ENCODE measurements around the gene LRP5. TPM values are rescaled to one million over a fixed set of nuclear protein-coding genes. Genes with fewer than 3 reads are reported as not detected.

LRP5 gene
- total RNA-seq, 1 experiment from 2014 or later: 55.2 TPM

DNA sequence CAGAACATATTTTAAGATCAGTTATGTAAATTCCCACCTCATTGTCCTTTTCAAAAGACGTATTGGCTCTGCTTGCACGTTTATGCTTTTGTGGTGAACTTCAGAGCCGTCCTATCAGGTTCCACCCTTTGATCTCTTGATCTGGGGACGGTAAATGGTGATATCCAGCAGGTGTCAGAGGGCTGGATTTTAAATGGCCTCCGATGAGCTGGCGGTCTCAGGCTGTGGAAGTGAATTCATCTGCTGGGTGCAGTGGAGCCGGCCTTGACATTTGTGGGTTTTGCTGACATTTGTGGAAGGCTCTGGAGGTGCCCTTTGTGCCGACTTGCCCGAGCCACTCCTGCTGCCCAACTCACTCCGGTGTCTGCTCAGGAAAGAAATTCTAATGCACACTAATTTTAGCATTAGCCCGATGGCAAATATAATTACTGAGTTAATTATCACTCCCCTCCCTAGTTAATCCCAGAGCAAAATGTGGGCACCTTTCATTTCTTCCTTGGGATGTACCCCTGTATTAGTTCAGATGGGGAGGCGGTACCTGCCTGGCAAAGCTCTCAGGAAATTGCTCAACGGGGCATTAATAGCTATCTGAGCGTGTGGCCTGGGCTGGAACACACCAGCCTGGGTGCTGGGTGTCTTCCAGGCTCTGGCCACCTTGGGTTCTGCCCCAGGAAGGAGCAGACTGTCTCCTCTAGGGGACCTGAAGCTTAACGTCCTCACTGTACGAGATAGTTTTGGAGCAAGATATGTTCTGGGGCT is 9.1 kb downstream of the LRP5 start:
- no TSS peak for BruUV-seq (replicated peaks)
- TF ChIP-seq POLR2AphosphoS5 (IDR thresholded peaks at IDR 0.05; ENCODE audit: low read depth, low read length): no peak
- TF ChIP-seq TCF7L2 (IDR thresholded peaks at IDR 0.05; ENCODE audit: borderline replicate concordance, extremely low read depth, insufficient read depth, insufficient read length): peak; percentile 27
- no peak for TF ChIP-seq POLR2A (IDR thresholded peaks at IDR 0.05; ENCODE audit: borderline replicate concordance, extremely low read depth, insufficient read depth, insufficient read length)
- TF ChIP-seq EZH2 (IDR thresholded peaks at IDR 0.05): no peak
- no peak for DNase-seq (ENCODE audit: low read depth, low spot score)
- Histone ChIP-seq H3K9me2 (ENCODE audit: insufficient read depth) (no peaks in the 10 kb centered on the region), H3K4me1 (ENCODE audit: control insufficient read depth in 1 of 2, insufficient read depth in 2 of 2, low read length in 2 of 2) (peaks cover 29 to 31% of the 10 kb centered on the region in 2 experiments), H2AFZ (ENCODE audit: low read depth, low read length, poor library complexity, severe bottlenecking) (no peak overlapping the region), H3K36me3 (ENCODE audit: control insufficient read depth in 1 of 2, insufficient read depth in 2 of 2, low read length in 2 of 2) (no peaks in the 10 kb centered on the region), H3K9ac (ENCODE audit: low read length) (no peak overlapping the region), H4K20me1 (ENCODE audit: insufficient read depth) (no peaks in the 10 kb centered on the region), H3K4me3 (replicated peaks in 1 of 2; ENCODE audit: low read depth in 1 of 2, low read length in 2 of 2) (no peak overlapping the region), H3K27ac (ENCODE audit: low read depth, low read length) (no peak overlapping the region), H3K4me2 (ENCODE audit: low read length) (no peak overlapping the region), H3K79me2 (ENCODE audit: insufficient read depth, low read length) (peaks cover 92% of the 10 kb centered on the region), H3K27me3 (ENCODE audit: insufficient read depth, low read length) (no peaks in the 10 kb centered on the region), H3K9me3 (ENCODE audit: control insufficient read depth in 1 of 2, insufficient read depth in 1 of 2, low read depth in 1 of 2, low read length in 2 of 2) (no peaks in the 10 kb centered on the region)
- ChIA-PET POLR2A (no interaction called here), CTCF (no interaction called here), RAD21 (ENCODE audit: low non-redundant PET in 1 of 2, low total read pairs in 2 of 2, uncharacterized antibody in 2 of 2, unreplicated experiment in 2 of 2) (no interaction called here)
- ATAC-seq: no peak
- intact Hi-C loops (cut with micrococcal nuclease): no loop called here

- intact Hi-C loops (cut with micrococcal nuclease): no loop called here
- Histone ChIP-seq H2AFZ (ENCODE audit: low read depth, low read length, poor library complexity, severe bottlenecking) (no peak overlapping the region), H3K4me1 (ENCODE audit: control insufficient read depth in 1 of 2, insufficient read depth in 2 of 2, low read length in 2 of 2) (peaks cover 23 to 26% of the 10 kb centered on the region in 2 experiments), H3K27me3 (ENCODE audit: insufficient read depth, low read length) (no peaks in the 10 kb centered on the region), H3K36me3 (ENCODE audit: control insufficient read depth in 1 of 2, insufficient read depth in 2 of 2, low read length in 2 of 2) (no peaks in the 10 kb centered on the region), H3K9me3 (ENCODE audit: control insufficient read depth in 1 of 2, insufficient read depth in 1 of 2, low read depth in 1 of 2, low read length in 2 of 2) (no peaks in the 10 kb centered on the region), H3K27ac (ENCODE audit: low read depth, low read length) (no peak overlapping the region), H3K4me2 (ENCODE audit: low read length) (no peak overlapping the region), H3K79me2 (ENCODE audit: insufficient read depth, low read length) (peaks cover 89% of the 10 kb centered on the region), H3K9me2 (ENCODE audit: insufficient read depth) (no peaks in the 10 kb centered on the region), H4K20me1 (ENCODE audit: insufficient read depth) (no peaks in the 10 kb centered on the region), H3K4me3 (replicated peaks in 1 of 2; ENCODE audit: low read depth in 1 of 2, low read length in 2 of 2) (no peak overlapping the region), H3K9ac (ENCODE audit: low read length) (no peak overlapping the region)
- no peak for TF ChIP-seq CTCF (IDR thresholded peaks at IDR 0.05 in 2 of 3, conservative IDR thresholded peaks at IDR 0.05 in 1 of 3; ENCODE audit: borderline replicate concordance in 1 of 3, insufficient read depth in 1 of 3, low read depth in 2 of 3, low read length in 2 of 3)
- TF ChIP-seq SP1 (IDR thresholded peaks at IDR 0.05; ENCODE audit: low read depth): no peak
- TF ChIP-seq RAD21 (IDR thresholded peaks at IDR 0.05; ENCODE audit: low read depth): no peak
- no peak for TF ChIP-seq ZBTB33 (IDR thresholded peaks at IDR 0.05; ENCODE audit: extremely low read depth, insufficient replicate concordance, low read length)
- no peak for TF ChIP-seq EZH2 (IDR thresholded peaks at IDR 0.05)
- TF ChIP-seq SRF (IDR thresholded peaks at IDR 0.05; ENCODE audit: low read depth): no peak
- TF ChIP-seq ATF3 (IDR thresholded peaks at IDR 0.05): no peak
- TF ChIP-seq POLR2A (IDR thresholded peaks at IDR 0.05; ENCODE audit: borderline replicate concordance, extremely low read depth, insufficient read depth, insufficient read length): no peak
- TF ChIP-seq CBX3 (IDR thresholded peaks at IDR 0.05; ENCODE audit: low read depth): no peak
- no peak for TF ChIP-seq EZH2phosphoT487 (IDR thresholded peaks at IDR 0.05; ENCODE audit: borderline replicate concordance)
- POLR2A ChIA-PET: no interaction called here
- CTCF ChIA-PET: no interaction called here
- DNase-seq (ENCODE audit: low read depth, low spot score) (no peak), ATAC-seq (no peak)
- RAD21 ChIA-PET (ENCODE audit: low non-redundant PET in 1 of 2, low total read pairs in 2 of 2, uncharacterized antibody in 2 of 2, unreplicated experiment in 2 of 2): no interaction called here
- no TSS peak for BruUV-seq (replicated peaks)
Observed at GRCh38 chr11:68322052-68322430, 9.7 kb downstream of the LRP5 start.

Measured in HCT116 (cell line).